SK-N-SH (cell line): Measurements from ENCODE around the gene TIGD6. TPM values are rescaled to one million over a fixed set of nuclear protein-coding genes. Genes with fewer than 3 reads are reported as not detected.

Experiments used
- CTCF ChIA-PET: fragments of 300-600, 350-600 bp; formaldehyde crosslinking; extraction: SDS; loops from one replicate; lab custom pipeline; 2021; lab: Yijun Ruan, JAX
- POLR2A ChIA-PET: fragments of 350-600 bp; sonication (Branson Sonifier 250); formaldehyde crosslinking; extraction: SDS; loops from one replicate; lab custom pipeline; 2020; ENCODE audit warnings: antibody characterized with exemption, inconsistent platforms; lab: Yijun Ruan, JAX
- DNase-seq: peaks from one replicate; pipeline ENCODE4 v3.0.0; 2012
- H2AFZ ChIP-seq: fragments of 200-600 bp; sonication (generic); 2 replicates; pipeline ENCODE4 v1.8.1; 2016; ENCODE audit warnings: antibody characterized with exemption, mild to moderate bottlenecking, low read depth
- H3F3A ChIP-seq: fragments of 200-600 bp; sonication (generic); replicated peaks from 2 replicates; pipeline ENCODE3; 2016; ENCODE audit warnings: antibody characterized with exemption, mild to moderate bottlenecking; ENCODE audit not compliant: insufficient read depth
- H3K27ac ChIP-seq, 2 experiments: fragments of 200-500 bp in 1 of 2; fragments of 200-600 bp in 1 of 2; sonication (Bioruptor generic) in 1 of 2; sonication (generic), shearing (Covaris generic) in 1 of 2; 2 replicates each; pipeline versions ENCODE4 v1.5.1 to v1.6.1; 2014 to 2016; ENCODE audit warnings: low read depth in 2 of 2, inconsistent platforms in 1 of 2, low read length in 1 of 2, mild to moderate bottlenecking in 1 of 2, mixed read lengths in 1 of 2
- H3K27me3 ChIP-seq: fragments of 200-600 bp; sonication (generic), shearing (Covaris generic); 2 replicates; pipeline ENCODE4 v1.6.1; 2016; ENCODE audit warnings: mixed run types; ENCODE audit not compliant: insufficient read depth
- H3K36me3 ChIP-seq, 2 experiments: fragments of 200-500 bp in 1 of 2; fragments of 200-600 bp in 1 of 2; sonication (Bioruptor generic) in 1 of 2; sonication (generic) in 1 of 2; replicated peaks in 1 of 2; 2 replicates each; pipeline versions ENCODE3 to v1.5.1; 2014 to 2016; ENCODE audit warnings: low read length in 1 of 2, mild to moderate bottlenecking in 1 of 2; ENCODE audit not compliant: insufficient read depth in 2 of 2, control insufficient read depth in 1 of 2
- H3K4me1 ChIP-seq, 2 experiments: fragments of 200-500 bp in 1 of 2; fragments of 200-600 bp in 1 of 2; sonication (Bioruptor generic) in 1 of 2; sonication (generic), shearing (Covaris generic) in 1 of 2; 2 replicates each; pipeline versions ENCODE4 v1.5.1 to v1.6.1; 2014 to 2016; ENCODE audit warnings: low read depth in 1 of 2, low read length in 1 of 2, mixed run types in 1 of 2; ENCODE audit not compliant: insufficient read depth in 2 of 2, control insufficient read depth in 1 of 2
- H3K4me2 ChIP-seq: fragments of 200-600 bp; sonication (generic), shearing (Covaris generic); 2 replicates; pipeline ENCODE4 v1.6.1; 2017; ENCODE audit warnings: mixed run types
- H3K4me3 ChIP-seq, 2 experiments: fragments of 200-500 bp in 1 of 2; fragments of 200-600 bp in 1 of 2; sonication (Bioruptor generic) in 1 of 2; sonication (generic), shearing (Covaris generic) in 1 of 2; 2 replicates each; pipeline versions ENCODE4 v1.5.1 to v1.8.1; 2014 to 2016; ENCODE audit warnings: low read depth in 2 of 2, inconsistent platforms in 1 of 2, low read length in 1 of 2, mild to moderate bottlenecking in 1 of 2, mixed read lengths in 1 of 2, moderate library complexity in 1 of 2
- H3K79me2 ChIP-seq: fragments of 200-600 bp; sonication (generic); 2 replicates; pipeline ENCODE4 v1.8.1; 2017; ENCODE audit warnings: mild to moderate bottlenecking; ENCODE audit not compliant: insufficient read depth
- H3K9ac ChIP-seq: fragments of 200-600 bp; sonication (generic); 2 replicates; pipeline ENCODE4 v1.6.1; 2017; ENCODE audit warnings: mixed run types
- H3K9me2 ChIP-seq: fragments of 200-600 bp; sonication (generic); 2 replicates; pipeline ENCODE4 v1.6.1; 2017; ENCODE audit warnings: mixed run types
- H3K9me3 ChIP-seq: fragments of 200-600 bp; sonication (generic); 2 replicates; pipeline ENCODE4 v1.6.1; 2017; ENCODE audit warnings: mixed run types, mild to moderate bottlenecking, moderate library complexity
- H4K20me1 ChIP-seq: fragments of 200-600 bp; sonication (generic); 2 replicates; pipeline ENCODE4 v1.6.1; 2017; ENCODE audit warnings: mild to moderate bottlenecking, mixed run types; ENCODE audit not compliant: insufficient read depth
- JUND ChIP-seq: IDR thresholded peaks from 2 replicates; pipeline ENCODE4 v1.4.0; 2012
- RCOR1 ChIP-seq: fragments of 150-350 bp; IDR thresholded peaks from 2 replicates; pipeline ENCODE4 v1.6.1; 2017; ENCODE audit warnings: antibody characterized with exemption, low read length
- TCF12 ChIP-seq: IDR thresholded peaks from 2 replicates; pipeline ENCODE4 v1.4.0; 2012
- TEAD4 ChIP-seq: IDR thresholded peaks from 2 replicates; pipeline ENCODE4 v1.4.0; 2012; ENCODE audit warnings: mild to moderate bottlenecking, borderline replicate concordance; ENCODE audit not compliant: insufficient read depth
- WGBS: methylation state at CpG from one replicate; pipeline ENCODE4 v1.1.6; 2017; ENCODE audit warnings: low lambda C conversion rate; 5-methylcytosine and 5-hydroxymethylcytosine counted together
- polyA plus RNA-seq, 3 experiments: library from polyadenylated mRNA; depleted of rRNA; stranded (reverse); fragments of >200 nt; gene quantifications; 2 replicates each; pipeline ENCODE4 v1.2.3, GENCODE V29; 2012
- TF ChIP-seq, protein P1 (sequence below): fragments of 150-350 bp; IDR thresholded peaks from 2 replicates; pipeline ENCODE4 v1.6.1; 2017; ENCODE audit warnings: antibody characterized with exemption, low read length, low read depth, borderline replicate concordance
- TF ChIP-seq, protein P2 (sequence below): IDR thresholded peaks from 2 replicates; pipeline ENCODE4 v1.4.0; 2012; ENCODE audit warnings: low read depth, borderline replicate concordance
- TF ChIP-seq, protein P3 (sequence below): fragments of 200-600 bp; sonication (generic); IDR thresholded peaks from 2 replicates; pipeline ENCODE4 v1.6.1; 2017; ENCODE audit warnings: antibody characterized with exemption, mild to moderate bottlenecking, moderate library complexity

TIGD6 gene
- polyA plus RNA-seq, 1 of the 3 experiments (the other 2 are of a cell fraction) = 4.7 TPM

DNA sequence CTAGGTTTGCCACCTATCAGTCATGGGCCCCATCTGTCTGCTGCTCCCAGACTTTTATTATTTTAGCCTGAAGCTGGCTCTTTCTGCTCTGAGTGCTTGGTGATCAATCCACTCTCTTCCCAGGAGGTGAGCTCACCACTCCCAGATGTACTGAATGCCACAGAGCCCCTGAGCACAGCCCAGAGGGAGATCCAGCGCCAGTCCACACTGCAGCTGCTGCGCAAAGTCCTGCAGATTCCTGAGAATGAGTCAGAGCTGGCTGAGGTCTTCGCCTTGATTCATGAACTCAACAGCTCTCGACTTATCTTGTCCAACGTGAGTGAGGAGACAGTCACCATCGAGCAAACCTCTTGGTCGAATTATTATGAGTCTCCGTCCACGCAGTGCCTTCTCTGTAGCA is 36.1 kb upstream of the TIGD6 start (continued):
- TF ChIP-seq, protein P1, sequence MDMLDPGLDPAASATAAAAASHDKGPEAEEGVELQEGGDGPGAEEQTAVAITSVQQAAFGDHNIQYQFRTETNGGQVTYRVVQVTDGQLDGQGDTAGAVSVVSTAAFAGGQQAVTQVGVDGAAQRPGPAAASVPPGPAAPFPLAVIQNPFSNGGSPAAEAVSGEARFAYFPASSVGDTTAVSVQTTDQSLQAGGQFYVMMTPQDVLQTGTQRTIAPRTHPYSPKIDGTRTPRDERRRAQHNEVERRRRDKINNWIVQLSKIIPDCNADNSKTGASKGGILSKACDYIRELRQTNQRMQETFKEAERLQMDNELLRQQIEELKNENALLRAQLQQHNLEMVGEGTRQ = no peak
- TF ChIP-seq, protein P2, sequence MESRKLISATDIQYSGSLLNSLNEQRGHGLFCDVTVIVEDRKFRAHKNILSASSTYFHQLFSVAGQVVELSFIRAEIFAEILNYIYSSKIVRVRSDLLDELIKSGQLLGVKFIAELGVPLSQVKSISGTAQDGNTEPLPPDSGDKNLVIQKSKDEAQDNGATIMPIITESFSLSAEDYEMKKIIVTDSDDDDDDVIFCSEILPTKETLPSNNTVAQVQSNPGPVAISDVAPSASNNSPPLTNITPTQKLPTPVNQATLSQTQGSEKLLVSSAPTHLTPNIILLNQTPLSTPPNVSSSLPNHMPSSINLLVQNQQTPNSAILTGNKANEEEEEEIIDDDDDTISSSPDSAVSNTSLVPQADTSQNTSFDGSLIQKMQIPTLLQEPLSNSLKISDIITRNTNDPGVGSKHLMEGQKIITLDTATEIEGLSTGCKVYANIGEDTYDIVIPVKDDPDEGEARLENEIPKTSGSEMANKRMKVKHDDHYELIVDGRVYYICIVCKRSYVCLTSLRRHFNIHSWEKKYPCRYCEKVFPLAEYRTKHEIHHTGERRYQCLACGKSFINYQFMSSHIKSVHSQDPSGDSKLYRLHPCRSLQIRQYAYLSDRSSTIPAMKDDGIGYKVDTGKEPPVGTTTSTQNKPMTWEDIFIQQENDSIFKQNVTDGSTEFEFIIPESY = 0 out of 2 replicates have a peak, but pooled peaks have one; percentile 50
- TF ChIP-seq, protein P3, sequence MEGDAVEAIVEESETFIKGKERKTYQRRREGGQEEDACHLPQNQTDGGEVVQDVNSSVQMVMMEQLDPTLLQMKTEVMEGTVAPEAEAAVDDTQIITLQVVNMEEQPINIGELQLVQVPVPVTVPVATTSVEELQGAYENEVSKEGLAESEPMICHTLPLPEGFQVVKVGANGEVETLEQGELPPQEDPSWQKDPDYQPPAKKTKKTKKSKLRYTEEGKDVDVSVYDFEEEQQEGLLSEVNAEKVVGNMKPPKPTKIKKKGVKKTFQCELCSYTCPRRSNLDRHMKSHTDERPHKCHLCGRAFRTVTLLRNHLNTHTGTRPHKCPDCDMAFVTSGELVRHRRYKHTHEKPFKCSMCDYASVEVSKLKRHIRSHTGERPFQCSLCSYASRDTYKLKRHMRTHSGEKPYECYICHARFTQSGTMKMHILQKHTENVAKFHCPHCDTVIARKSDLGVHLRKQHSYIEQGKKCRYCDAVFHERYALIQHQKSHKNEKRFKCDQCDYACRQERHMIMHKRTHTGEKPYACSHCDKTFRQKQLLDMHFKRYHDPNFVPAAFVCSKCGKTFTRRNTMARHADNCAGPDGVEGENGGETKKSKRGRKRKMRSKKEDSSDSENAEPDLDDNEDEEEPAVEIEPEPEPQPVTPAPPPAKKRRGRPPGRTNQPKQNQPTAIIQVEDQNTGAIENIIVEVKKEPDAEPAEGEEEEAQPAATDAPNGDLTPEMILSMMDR = no peak

DNA sequence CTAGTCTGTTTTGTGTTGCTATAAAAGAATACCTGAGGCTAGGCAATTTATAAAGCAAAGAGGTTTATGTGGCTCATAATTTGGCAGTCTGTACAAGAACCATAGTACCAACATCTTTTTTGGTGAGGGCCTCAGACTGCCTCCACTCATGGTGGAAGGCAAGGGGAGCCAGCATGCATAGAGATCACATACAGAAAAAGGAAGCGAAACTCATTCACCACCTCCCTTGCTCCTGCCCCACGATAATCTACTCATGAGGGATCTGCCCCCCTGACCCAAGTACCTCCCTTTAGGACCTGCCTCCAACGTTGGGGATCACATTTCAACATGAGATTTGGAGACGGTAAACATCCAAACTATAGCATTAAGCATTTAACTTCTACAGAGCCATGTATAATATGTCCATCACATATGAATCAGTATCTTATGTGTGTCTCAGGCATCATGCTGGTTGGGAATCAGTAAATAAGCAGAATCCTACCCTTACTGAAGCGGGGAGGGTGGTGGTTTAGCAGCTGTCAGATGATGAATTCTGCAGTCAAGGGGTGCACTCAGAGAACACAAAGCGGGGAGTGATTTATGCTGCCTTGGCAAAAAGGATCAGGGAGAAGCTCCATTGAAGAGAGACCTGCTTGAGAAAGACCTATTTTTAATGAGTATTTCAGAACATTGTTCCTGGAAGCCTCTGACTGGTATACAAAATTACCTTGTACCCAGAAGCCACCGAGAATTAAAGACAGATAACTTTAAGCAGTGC is 34.9 kb upstream of the TIGD6 start:
- CTCF ChIA-PET = interaction anchor here (1.5 to 2.1 kb wide), 3 partner anchors 29 to 183 kb away, joined by 3 to 6 read pairs (median 4); no protein-coding TSS in a partner anchor
- Histone ChIP-seq H3K9me3 (no peaks in the 10 kb centered on the region), H3K27me3 (no peaks in the 10 kb centered on the region), H3K79me2 (peaks cover 28% of the 10 kb centered on the region; the same call in 1 of the 2 replicates), H3F3A (peaks cover 34% of the 10 kb centered on the region), H3K4me1 (peaks cover 2 to 14% of the 10 kb centered on the region in 2 experiments; a peak in 3 of 4 replicates), H3K4me3 (no peak overlapping the region), H3K9ac (no peak overlapping the region), H3K4me2 (no peak overlapping the region; the same call in 1 of the 2 replicates), H3K36me3 (peaks cover 80 to 88% of the 10 kb centered on the region in 2 experiments), H3K27ac (peak overlapping the region in 1 of 2 experiments; percentile 85), H3K9me2 (no peaks in the 10 kb centered on the region), H4K20me1 (no peaks in the 10 kb centered on the region), H2AFZ (no peak overlapping the region)
- TF ChIP-seq RCOR1 (no peak), TEAD4 (no peak)
- no peak for DNase-seq
- POLR2A ChIA-PET = no interaction called here
- WGBS = 93% methylated on average over 7 of the region's 7 CpGs

DNA sequence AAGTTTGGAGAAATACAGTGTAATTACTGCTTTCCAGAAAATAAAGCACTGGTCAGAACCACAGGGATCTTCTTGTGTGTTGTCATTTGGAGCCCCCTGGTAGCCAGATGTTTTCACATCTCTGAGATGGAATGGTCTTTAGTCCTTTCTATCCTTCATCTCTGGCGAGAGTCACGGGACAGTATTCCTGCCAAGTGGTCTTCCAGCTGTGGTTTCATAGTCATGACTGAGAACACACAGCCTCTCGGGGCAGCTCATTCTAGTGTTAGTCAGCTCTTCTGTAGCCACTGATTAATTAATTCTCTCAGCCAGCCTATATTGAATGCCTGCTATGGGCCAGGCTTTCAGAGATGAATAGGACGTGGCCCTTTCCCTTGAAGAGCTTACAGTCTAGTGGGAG is 34.2 kb upstream of the TIGD6 start:
- TF ChIP-seq JUND (no peak), TCF12 (peak; percentile 25)
- TF ChIP-seq, protein P3 = no peak
- no peaks in the 10 kb centered on the region for H3K9me3 ChIP-seq
- peaks cover 21% of the 10 kb centered on the region; the same call in 1 of the 2 replicates for H3K79me2 ChIP-seq
- ChIA-PET POLR2A (no interaction called here), CTCF (interaction anchor here (1.2 to 2.1 kb wide), 4 partner anchors 9 to 184 kb away, joined by 3 to 6 read pairs (median 4); no protein-coding TSS in a partner anchor)
- H3K4me2 ChIP-seq = no peak overlapping the region
- H3K9me2 ChIP-seq = no peaks in the 10 kb centered on the region
- no peaks in the 10 kb centered on the region for H4K20me1 ChIP-seq
- peak overlapping the region in 1 of 2 experiments; percentile 85; a peak in 1 of 4 replicates for H3K27ac ChIP-seq
- H3K36me3 ChIP-seq = peaks cover 77 to 88% of the 10 kb centered on the region in 2 experiments
- no peak overlapping the region for H3K9ac ChIP-seq
- H3K27me3 ChIP-seq = no peaks in the 10 kb centered on the region
- no peak overlapping the region for H3K4me3 ChIP-seq
- DNase-seq = no peak
- WGBS = 77% methylated on average over 4 of the region's 4 CpGs
- H3K4me1 ChIP-seq = peaks cover 2 to 14% of the 10 kb centered on the region in 2 experiments; a peak in 3 of 4 replicates
- H3F3A ChIP-seq = peaks cover 34% of the 10 kb centered on the region
- no peak overlapping the region for H2AFZ ChIP-seq
